OCI-LY7 (cell line): Measurements from ENCODE around the gene CRACDL.

ENCODE experiments used
- CTCF ChIP-seq: fragments of 200-600 bp; sonication (generic); conservative IDR thresholded peaks from 2 replicates; pipeline ENCODE4 v1.5.1; 2014; ENCODE audit warnings: mild to moderate bottlenecking, antibody characterized with exemption, low read length, moderate library complexity, mixed read lengths
- EZH2phosphoT487 ChIP-seq: fragments of 200-600 bp; sonication (generic); IDR thresholded peaks from 2 replicates; pipeline ENCODE4 v1.6.1; 2018; ENCODE audit warnings: low read depth, borderline replicate concordance, mild to moderate bottlenecking, mixed run types, antibody characterized with exemption, low read length, moderate library complexity, mixed read lengths

GRCh38 chr2:98764499-98764898 is 171.5 kb downstream of the CRACDL start:
- TF ChIP-seq CTCF (no peak), EZH2phosphoT487 (no peak)
